GM12878 (cell line): ENCODE measurements around the gene TCF12. TPM values are rescaled to one million over a fixed set of nuclear protein-coding genes. Genes with fewer than 3 reads are reported as not detected.

Source experiments
- ATAC-seq: fragments of 200-7000 bp; cut with Tn5 transposase; 3 replicates; pipeline ENCODE4 v1.9.1; 2020; ENCODE audit warnings: mild to moderate bottlenecking, moderate library complexity
- BruUV-seq: library from RNA; stranded (reverse); fragments of 400-500 nt; replicated peaks from 2 replicates; lab custom pipeline; 2021; lab: Mats Ljungman, UMichigan
- CTCF ChIA-PET: fragments of 300-600 bp; sonication (Branson Sonifier 250); formaldehyde crosslinking; extraction: SDS; loops from one replicate; lab custom pipeline; 2021; ENCODE audit warnings: inconsistent platforms; lab: Yijun Ruan, JAX
- POLR2A ChIA-PET: fragments of 350-600 bp; formaldehyde crosslinking; extraction: SDS; loops from one replicate; lab custom pipeline; 2021; ENCODE audit warnings: inconsistent platforms; lab: Charles Lee
- RAD21 ChIA-PET: fragments of 300-600 bp; sonication (Branson Sonifier 250); formaldehyde crosslinking; loops from one replicate; lab custom pipeline; 2023; ENCODE audit warnings: antibody characterized with exemption; ENCODE audit not compliant: unreplicated experiment; lab: Charles Lee
- SMC1A ChIA-PET: fragments of 300-600 bp; sonication (Branson Sonifier 250); formaldehyde crosslinking; loops from one replicate; lab custom pipeline; 2023; ENCODE audit not compliant: unreplicated experiment, uncharacterized antibody; lab: Charles Lee
- DNase-seq: peaks from one replicate; pipeline ENCODE4 v3.0.0-alpha.2; 2011; ENCODE audit warnings: low read depth, low spot score
- FAIRE-seq: peaks from 3 replicates; lab custom pipeline; 2011; peaks lifted over from hg19 to GRCh38; lab: Jason Lieb, UNC
- H2AFZ ChIP-seq: 2 replicates; pipeline ENCODE4 v1.6.0; 2011; ENCODE audit warnings: low read depth, low read length, control low read depth; ENCODE audit not compliant: control insufficient read depth
- H3K27ac ChIP-seq: 2 replicates; pipeline ENCODE4 v1.5.1; 2011; ENCODE audit warnings: control low read depth; ENCODE audit not compliant: control insufficient read depth, insufficient read depth
- H3K27me3 ChIP-seq, 2 experiments: replicated peaks in 1 of 2; 2 replicates each; pipeline versions ENCODE4 v1.6.0 to v1.6.1; 2011; ENCODE audit warnings: low read length in 1 of 2; ENCODE audit not compliant: control insufficient read depth in 2 of 2, insufficient read depth in 2 of 2
- H3K36me3 ChIP-seq, 2 experiments: 2 replicates each; pipeline ENCODE4 v1.5.1; 2011; ENCODE audit warnings: low read length in 1 of 2; ENCODE audit not compliant: control insufficient read depth in 2 of 2, insufficient read depth in 2 of 2
- H3K4me1 ChIP-seq: 2 replicates; pipeline ENCODE4 v1.6.1; 2011; ENCODE audit warnings: mild to moderate bottlenecking, low read length, moderate library complexity, mixed read lengths; ENCODE audit not compliant: control insufficient read depth, insufficient read depth
- H3K4me2 ChIP-seq: 2 replicates; pipeline ENCODE4 v1.6.0; 2011; ENCODE audit warnings: control low read depth; ENCODE audit not compliant: control insufficient read depth, insufficient read depth
- H3K4me3 ChIP-seq: fragments of 200-600 bp; sonication (generic); 2 replicates; pipeline ENCODE4 v1.5.1; 2016
- H3K79me2 ChIP-seq: 2 replicates; pipeline ENCODE4 v1.6.0; 2011; ENCODE audit warnings: low read length; ENCODE audit not compliant: control insufficient read depth, insufficient read depth
- H3K9ac ChIP-seq: 2 replicates; pipeline ENCODE4 v1.8.0; 2011; ENCODE audit warnings: low read length, control low read depth, mixed read lengths; ENCODE audit not compliant: control insufficient read depth, insufficient read depth
- H3K9me3 ChIP-seq: replicated peaks from 3 replicates; pipeline ENCODE4 v1.5.1; 2011; ENCODE audit warnings: mild to moderate bottlenecking, low read length; ENCODE audit not compliant: control insufficient read depth, insufficient read depth
- H4K20me1 ChIP-seq: 2 replicates; pipeline ENCODE4 v1.6.0; 2011; ENCODE audit not compliant: control insufficient read depth, insufficient read depth
- CBFB ChIP-seq: IDR thresholded peaks from 2 replicates; pipeline ENCODE4 v1.6.1; 2016; ENCODE audit warnings: antibody characterized with exemption, low read depth
- CREB1 ChIP-seq: IDR thresholded peaks from 2 replicates; pipeline ENCODE4 v1.6.1; 2012; ENCODE audit warnings: low read depth, mild to moderate bottlenecking, inconsistent platforms
- NFIC ChIP-seq: IDR thresholded peaks from 2 replicates; pipeline ENCODE4 v1.6.1; 2012; ENCODE audit warnings: low read depth, mild to moderate bottlenecking, inconsistent platforms, low read length, moderate library complexity
- NFXL1 ChIP-seq: fragments of 450-650 bp; IDR thresholded peaks from 2 replicates; pipeline ENCODE4 v1.6.1; 2017; ENCODE audit warnings: antibody characterized with exemption, mild to moderate bottlenecking, borderline replicate concordance
- NR2C1 ChIP-seq: fragments of 450-650 bp; IDR thresholded peaks from 2 replicates; pipeline ENCODE4 v1.6.1; 2017; ENCODE audit warnings: antibody characterized with exemption, mild to moderate bottlenecking, moderate library complexity
- POU2F2 ChIP-seq: IDR thresholded peaks from 3 replicates; pipeline ENCODE4 v1.6.1; 2011; ENCODE audit warnings: low read depth, mild to moderate bottlenecking, low read length, borderline replicate concordance
- RAD51 ChIP-seq: fragments of 450-650 bp; IDR thresholded peaks from 2 replicates; pipeline ENCODE4 v1.6.1; 2016; ENCODE audit warnings: moderate library complexity, mild to moderate bottlenecking, inconsistent platforms
- RFX5 ChIP-seq: IDR thresholded peaks from 2 replicates; pipeline ENCODE4 v1.6.1; 2011; ENCODE audit warnings: low read depth, low read length, improper control_type of control experiment
- RUNX3 ChIP-seq: IDR thresholded peaks from 2 replicates; pipeline ENCODE4 v1.6.1; 2012; ENCODE audit warnings: low read length, inconsistent platforms
- SUZ12 ChIP-seq: fragments of 200-600 bp; sonication (generic); IDR thresholded peaks from one replicate; pipeline ENCODE4 v1.6.1; 2018; ENCODE audit warnings: antibody characterized with exemption, mild to moderate bottlenecking; ENCODE audit not compliant: unreplicated experiment
- ZNF592 ChIP-seq: fragments of 450-650 bp; IDR thresholded peaks from 2 replicates; pipeline ENCODE4 v1.6.1; 2017; ENCODE audit warnings: mild to moderate bottlenecking, moderate library complexity
- WGBS: methylation state at CpG from one replicate; pipeline ENCODE4 v1.1.6; 2016; ENCODE audit warnings: low lambda C conversion rate; ENCODE audit not compliant: insufficient replicate concordance, insufficient coverage; ENCODE audit errors: missing lambda C conversion rate; 5-methylcytosine and 5-hydroxymethylcytosine counted together
- in situ Hi-C: fragments of 300-500 bp; cut with MboI; formaldehyde crosslinking; loops from 9 replicates; pipeline ENCODE4 v1.14.3; 2018; ENCODE audit warnings: mixed read lengths
- intact Hi-C: fragments of 100-400 bp; cut with micrococcal nuclease; formaldehyde crosslinking; loops from one replicate; pipeline ENCODE4 v1.14.2; 2022; ENCODE audit not compliant: unreplicated experiment
- polyA plus RNA-seq, 11 experiments: library from polyadenylated mRNA; depleted of rRNA in 4 of 11; unstranded in 6 of 11; stranded (reverse) in 5 of 11; fragments of >200 nt; fragmentation: Nextera tagmentation in 4 of 11; fragmentation: Illumina TruSeq in 1 of 11; extraction: Ambion mirVana in 4 of 11; extraction: Trizol in 1 of 11; gene quantifications; 1 replicate in 1 of 11; 2 replicates in 10 of 11; pipeline versions ENCODE4 v1.2.1 to v1.2.3, GENCODE V29; 2011 to 2016; ENCODE audit warnings: inconsistent platforms in 2 of 11, missing spikeins in 2 of 11, low read depth in 1 of 11
- total RNA-seq, 4 experiments: library from RNA; depleted of rRNA in 3 of 4; stranded (reverse); fragments of >200 nt in 3 of 4; fragmentation: Illumina TruSeq in 1 of 4; extraction: Trizol in 1 of 4; gene quantifications; 2 replicates each; pipeline versions ENCODE4 v1.2.1 to v1.2.3, GENCODE V29; 2013 to 2021

TCF12 gene
- total and polyA plus RNA-seq, 10 of the 15 experiments (the other 5 are each of a cell fraction or from before 2014, with no cell fraction given), result 8.2 to 70.9 (median 49.5) TPM

- TF ChIP-seq RAD51, result no peak
- TF ChIP-seq CBFB, result no peak
- TF ChIP-seq ZNF592, result no peak
- no peak for TF ChIP-seq NFIC
- TF ChIP-seq SUZ12, result no peak
- no peak for TF ChIP-seq NFXL1
- no peak for TF ChIP-seq RFX5
- TF ChIP-seq NR2C1, result no peak
Measured at GRCh38 chr15:57280464-57280863, 362.0 kb downstream of the TCF12 start (continued).

- no peak overlapping the region for H2AFZ ChIP-seq
- H3K4me2 ChIP-seq, result peak overlapping the region; percentile 76
- peak; percentile 7 for FAIRE-seq
- peaks cover 37% of the 10 kb centered on the region for H3K4me1 ChIP-seq
- peak overlapping the region; percentile 16; the same call in 1 of the 2 replicates for H3K4me3 ChIP-seq
- ChIA-PET POLR2A (interaction anchor here (1.5 kb wide), 1 partner anchor 21 kb away, joined by 3 read pairs; no protein-coding TSS in a partner anchor), SMC1A (interaction anchor here (0.9 to 1.6 kb wide), 6 partner anchors 8 to 135 kb away, joined by 3 to 5 read pairs (median 4); no protein-coding TSS in a partner anchor), RAD21 (interaction anchor here (1.0 to 1.4 kb wide), 2 partner anchors 25 to 135 kb away, joined by 5 to 9 read pairs; no protein-coding TSS in a partner anchor), CTCF (interaction anchor here (1.2 to 1.8 kb wide), 4 partner anchors 20 to 300 kb away, joined by 3 to 7 read pairs (median 4); no protein-coding TSS in a partner anchor)
- no peak for DNase-seq
- no TSS peak for BruUV-seq
- no peaks in the 10 kb centered on the region for H3K9me3 ChIP-seq
- no peaks in the 10 kb centered on the region for H3K27me3 ChIP-seq
- H3K27ac ChIP-seq, result no peak overlapping the region
- H4K20me1 ChIP-seq, result no peaks in the 10 kb centered on the region
- WGBS, result 5% methylated on average over 8 of the region's 8 CpGs
- peaks cover 2 to 4% of the 10 kb centered on the region in 2 experiments; a peak in 2 of 4 replicates for H3K36me3 ChIP-seq
- ATAC-seq, result peak; percentile 63
- no peak overlapping the region for H3K9ac ChIP-seq
- in situ Hi-C loops (no loop called here), intact Hi-C loops (no loop called here)
- no peaks in the 10 kb centered on the region for H3K79me2 ChIP-seq
- TF ChIP-seq RUNX3 (0 out of 2 replicates have a peak, but pooled peaks have one; percentile 8), POU2F2 (peak; percentile 78; the same call in 1 of the 3 replicates), CREB1 (no peak)
Measured at GRCh38 chr15:57281321-57281720, 362.9 kb downstream of the TCF12 start.
